Right atrium auricular region (tissue), 2 donors: ENCODE measurements around the gene GPATCH4. TPM values are rescaled to one million over a fixed set of nuclear protein-coding genes. Genes with fewer than 3 reads are reported as not detected.

Source experiments
- DNase-seq: peaks from one replicate; pipeline ENCODE4 v3.0.0-alpha.2; 2019; ENCODE audit warnings: low spot score
- H3K27ac ChIP-seq, 2 donors: fragments of 200-600 bp; sonication (generic); 1 replicate in 1 of 2; 2 replicates in 1 of 2; pipeline ENCODE4 v1.5.1; 2016 to 2019
- H3K27me3 ChIP-seq, 2 donors: fragments of 200-600 bp; sonication (generic); one replicate each; pipeline versions ENCODE4 v1.5.1 to v1.6.0; 2017 to 2019
- H3K36me3 ChIP-seq: fragments of 200-600 bp; sonication (generic); one replicate; pipeline ENCODE4 v1.5.1; 2016
- H3K4me1 ChIP-seq, 2 donors: fragments of 200-600 bp; sonication (generic); one replicate each; pipeline versions ENCODE4 v1.5.1 to v1.6.0; 2017 to 2019
- H3K4me3 ChIP-seq, 2 donors: fragments of 200-600 bp; sonication (generic); 1 replicate in 1 of 2; 2 replicates in 1 of 2; pipeline ENCODE4 v1.5.1; 2017 to 2019; ENCODE audit warnings: mild to moderate bottlenecking in 1 of 2, moderate library complexity in 1 of 2
- H3K9me3 ChIP-seq, 2 donors: fragments of 200-600 bp; sonication (generic); one replicate each; pipeline ENCODE4 v1.5.1; 2019
- total RNA-seq, 2 donors: library from RNA; depleted of rRNA; stranded (reverse); fragments of >200 nt; gene quantifications; one replicate each; pipeline ENCODE4 v1.1.0, GENCODE V29; 2016
- TF ChIP-seq, protein P1 (sequence below), 2 donors: fragments of 200-600 bp; sonication (generic); IDR thresholded peaks; one replicate each; pipeline ENCODE4 v1.5.1; 2019; ENCODE audit warnings: antibody characterized with exemption in 2 of 2

GPATCH4 gene
- total RNA-seq, 2 donors from 2014 or later: 12.7 to 14.3 TPM

DNA sequence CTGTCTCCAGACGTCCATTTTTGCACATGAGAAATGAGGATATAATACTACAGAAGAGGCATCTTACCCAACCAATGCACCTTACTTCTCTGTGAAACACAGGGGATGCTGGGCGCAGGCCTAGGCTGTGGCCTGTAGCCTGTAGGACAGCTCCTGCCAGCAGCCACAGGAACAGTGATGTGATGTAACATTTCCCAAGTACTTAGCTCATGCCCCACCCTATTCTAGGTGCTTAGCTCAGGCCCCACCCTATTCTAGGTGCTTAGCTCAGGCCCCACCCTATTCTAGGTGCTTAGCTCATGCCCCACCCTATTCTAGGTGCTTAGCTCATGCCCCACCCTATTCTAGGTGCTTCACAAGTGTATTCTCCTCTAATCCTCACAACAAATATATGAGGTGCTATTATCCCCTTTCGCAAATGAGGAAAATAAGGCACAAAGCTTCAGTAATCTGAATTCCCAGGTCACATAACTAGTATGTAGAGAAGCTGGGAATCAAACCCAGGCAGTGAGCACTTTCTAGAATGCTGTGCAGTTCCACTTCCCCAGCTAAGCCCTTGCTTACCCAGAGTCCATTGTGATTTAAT is 14.3 kb downstream of the GPATCH4 start:
- no peaks in the 10 kb centered on the region for H3K9me3 ChIP-seq
- TF ChIP-seq, protein P1, sequence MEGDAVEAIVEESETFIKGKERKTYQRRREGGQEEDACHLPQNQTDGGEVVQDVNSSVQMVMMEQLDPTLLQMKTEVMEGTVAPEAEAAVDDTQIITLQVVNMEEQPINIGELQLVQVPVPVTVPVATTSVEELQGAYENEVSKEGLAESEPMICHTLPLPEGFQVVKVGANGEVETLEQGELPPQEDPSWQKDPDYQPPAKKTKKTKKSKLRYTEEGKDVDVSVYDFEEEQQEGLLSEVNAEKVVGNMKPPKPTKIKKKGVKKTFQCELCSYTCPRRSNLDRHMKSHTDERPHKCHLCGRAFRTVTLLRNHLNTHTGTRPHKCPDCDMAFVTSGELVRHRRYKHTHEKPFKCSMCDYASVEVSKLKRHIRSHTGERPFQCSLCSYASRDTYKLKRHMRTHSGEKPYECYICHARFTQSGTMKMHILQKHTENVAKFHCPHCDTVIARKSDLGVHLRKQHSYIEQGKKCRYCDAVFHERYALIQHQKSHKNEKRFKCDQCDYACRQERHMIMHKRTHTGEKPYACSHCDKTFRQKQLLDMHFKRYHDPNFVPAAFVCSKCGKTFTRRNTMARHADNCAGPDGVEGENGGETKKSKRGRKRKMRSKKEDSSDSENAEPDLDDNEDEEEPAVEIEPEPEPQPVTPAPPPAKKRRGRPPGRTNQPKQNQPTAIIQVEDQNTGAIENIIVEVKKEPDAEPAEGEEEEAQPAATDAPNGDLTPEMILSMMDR (IDR thresholded peaks at IDR 0.05): no peak

DNA sequence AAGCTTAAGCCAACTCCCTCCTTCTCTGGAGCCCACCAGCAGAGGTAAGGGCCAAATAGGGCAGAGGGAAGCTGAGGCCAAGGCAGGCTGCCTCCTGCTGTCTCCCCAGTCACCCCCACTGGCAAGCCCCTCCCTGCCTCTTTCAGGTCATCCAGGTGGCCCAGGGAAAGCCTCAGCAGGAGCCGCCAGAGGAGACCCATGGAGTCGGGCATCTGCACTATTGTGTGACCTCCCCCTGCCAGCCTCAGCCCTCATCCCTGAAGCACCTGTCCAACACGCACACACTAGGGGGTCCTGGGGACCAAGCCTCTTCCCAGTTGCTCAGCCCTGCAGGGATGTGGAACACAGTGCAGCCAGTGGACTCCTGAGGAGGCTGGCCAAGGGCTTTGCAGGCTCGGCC is 15.0 kb downstream of the GPATCH4 start:
- TF ChIP-seq, protein P1 (IDR thresholded peaks at IDR 0.05): no peak
- no peaks in the 10 kb centered on the region for H3K36me3 ChIP-seq
- H3K4me3 ChIP-seq: no peak overlapping the region
- no peaks in the 10 kb centered on the region for H3K27me3 ChIP-seq
- H3K4me1 ChIP-seq: peaks cover 0 to 11% of the 10 kb centered on the region in 2 donors
- no peak overlapping the region for H3K27ac ChIP-seq
- DNase-seq: no peak
- no peaks in the 10 kb centered on the region for H3K9me3 ChIP-seq

More for the DNA sequence above, 14.3 kb downstream of the GPATCH4 start:
- Histone ChIP-seq H3K27me3 (no peaks in the 10 kb centered on the region), H3K36me3 (no peaks in the 10 kb centered on the region), H3K4me1 (peaks cover 0 to 12% of the 10 kb centered on the region in 2 donors), H3K4me3 (no peak overlapping the region), H3K27ac (no peak overlapping the region)
- DNase-seq: no peak

DNA sequence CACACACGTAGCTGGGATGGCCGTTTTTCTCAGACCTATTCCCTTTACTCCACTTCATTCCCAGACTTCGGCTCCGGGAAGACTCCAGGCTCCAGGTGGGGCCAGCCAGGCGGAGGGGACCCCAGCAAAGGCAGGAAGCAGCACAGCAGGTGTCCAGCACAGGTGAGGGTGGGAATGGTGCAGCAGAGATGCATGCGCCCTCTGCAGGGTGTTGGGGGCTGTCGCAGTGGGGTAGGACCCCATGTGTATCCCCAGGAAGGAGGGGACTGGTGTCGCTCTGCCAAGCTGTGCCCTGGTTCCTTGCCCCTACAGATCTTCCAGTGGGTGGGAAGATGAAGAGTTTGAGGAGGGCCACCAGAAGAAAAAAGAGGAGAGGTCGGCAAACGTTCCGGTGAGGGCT is 16.5 kb downstream of the GPATCH4 start:
- no peaks in the 10 kb centered on the region for H3K27me3 ChIP-seq
- no peak for DNase-seq
- no peak overlapping the region for H3K4me3 ChIP-seq
- TF ChIP-seq, protein P1 (IDR thresholded peaks at IDR 0.05): no peak
- no peak overlapping the region for H3K27ac ChIP-seq
- H3K9me3 ChIP-seq: no peaks in the 10 kb centered on the region
- no peaks in the 10 kb centered on the region for H3K36me3 ChIP-seq
- peaks cover 0 to 6% of the 10 kb centered on the region in 2 donors for H3K4me1 ChIP-seq

DNA sequence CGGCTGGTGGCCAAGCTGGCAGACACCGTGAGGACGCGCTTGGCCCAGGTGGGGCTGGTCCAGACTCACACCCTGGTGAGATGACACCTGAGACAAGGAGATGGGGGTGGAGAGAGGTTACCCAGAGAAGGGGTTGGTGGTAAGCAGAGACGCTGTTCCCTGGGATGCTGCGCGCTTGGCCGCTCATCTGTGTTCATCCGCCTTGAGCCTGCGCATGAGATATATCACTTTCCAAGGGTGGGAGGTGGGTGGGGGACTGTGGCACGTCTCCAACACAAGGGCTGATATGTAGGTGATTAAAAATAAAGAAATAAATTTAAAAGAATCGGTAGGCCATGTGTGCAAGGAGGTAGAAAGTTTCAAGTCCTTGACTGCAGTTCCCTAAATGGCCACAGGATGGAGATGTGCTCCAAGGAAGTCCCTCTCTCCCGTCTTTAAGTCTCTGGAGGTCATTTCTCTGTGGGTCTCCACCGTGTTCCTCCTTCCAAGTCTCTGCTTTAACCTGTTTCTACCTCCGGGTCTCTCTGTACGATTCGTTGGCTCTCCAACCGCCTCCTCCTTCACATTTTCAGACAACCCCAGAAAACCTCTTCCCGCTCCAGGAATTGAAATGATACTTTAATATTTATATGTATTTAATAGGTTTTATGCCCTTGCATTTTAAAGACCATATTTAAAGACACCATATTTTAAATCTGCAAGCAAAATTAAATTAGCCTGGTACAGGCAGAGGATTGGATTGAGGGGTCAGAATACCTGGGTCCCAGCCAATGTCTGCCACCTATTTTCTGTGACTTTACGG is 17.3 kb downstream of the GPATCH4 start:
- peaks cover 0 to 6% of the 10 kb centered on the region in 2 donors for H3K4me1 ChIP-seq
- no peak overlapping the region for H3K27ac ChIP-seq
- no peak overlapping the region for H3K4me3 ChIP-seq
- H3K9me3 ChIP-seq: no peaks in the 10 kb centered on the region
- H3K27me3 ChIP-seq: no peaks in the 10 kb centered on the region
- DNase-seq: peak; percentile 81
- TF ChIP-seq, protein P1 (IDR thresholded peaks at IDR 0.05): peak; percentile 90 to 91
- H3K36me3 ChIP-seq: no peaks in the 10 kb centered on the region

DNA sequence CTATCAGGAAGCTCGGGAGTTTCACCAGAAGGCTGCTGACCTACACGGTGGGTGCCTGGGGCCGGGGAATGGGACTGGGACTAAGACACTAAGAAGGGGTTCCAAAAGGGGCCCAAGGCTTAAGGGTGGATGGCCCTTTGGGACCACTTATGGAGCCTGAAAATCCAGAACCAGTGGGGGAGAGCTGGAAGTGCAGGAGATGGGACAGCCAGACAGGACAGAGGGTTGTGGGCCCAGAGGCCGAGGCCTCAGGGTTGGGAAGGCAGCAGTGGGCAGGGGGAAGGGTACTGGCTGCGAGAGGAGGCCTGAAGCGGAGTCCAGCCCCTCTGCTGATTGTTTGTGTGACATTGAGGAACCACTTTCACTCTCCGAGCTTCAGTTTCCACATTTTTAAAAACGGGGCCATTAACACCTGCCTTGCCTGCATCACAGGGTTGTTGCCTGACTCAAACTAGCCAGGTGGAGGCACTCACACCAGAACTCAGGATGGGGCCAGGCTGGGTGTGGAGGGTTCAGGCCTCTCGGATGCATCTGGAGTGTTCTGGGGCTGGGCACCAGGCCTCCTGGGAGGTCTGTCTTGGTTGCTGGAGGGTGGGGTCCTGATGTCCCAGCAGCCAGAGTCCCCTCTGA is 18.8 kb downstream of the GPATCH4 start:
- Histone ChIP-seq H3K27ac (no peak overlapping the region), H3K36me3 (no peaks in the 10 kb centered on the region), H3K4me3 (no peak overlapping the region), H3K4me1 (peaks cover 0 to 6% of the 10 kb centered on the region in 2 donors), H3K9me3 (no peaks in the 10 kb centered on the region), H3K27me3 (no peaks in the 10 kb centered on the region)
- DNase-seq: no peak
- TF ChIP-seq, protein P1 (IDR thresholded peaks at IDR 0.05): no peak
